NCI-H2081 treated with DMSO at 0.1 percent for 48 hours (cell line): ENCODE measurements around the gene CLIC3.
"Not testable (repeated sequence)": the region's sequence is repeated elsewhere in the genome, so short reads cannot be mapped to it uniquely, and the experiment has no call there.

Experiments
- DNase-seq: peaks from one replicate; lab custom pipeline; 2025; lab: John Stamatoyannopoulos, UW

The CLIC3 gene

GRCh38 chr9:136996361-136997292 is at the start of gene CLIC3:
TSS of gene CLIC3 (minus strand) at chr9:136996568. CDS start at chr9:136996543, 25 bp downstream.
- DNase-seq = no peak

- no peak for DNase-seq
Measured at GRCh38 chr9:137045294-137046087, 49.1 kb upstream of the CLIC3 start.

GRCh38 chr9:137044502-137045177 is 48.3 kb upstream of the CLIC3 start:
- peak; percentile 37 for DNase-seq

GRCh38 chr9:137044037-137044436 is 47.7 kb upstream of the CLIC3 start:
- DNase-seq = no peak

- no peak for DNase-seq
Measured at GRCh38 chr9:137042751-137043727, 46.7 kb upstream of the CLIC3 start.

- no peak for DNase-seq
Measured at GRCh38 chr9:137041124-137041523, 44.8 kb upstream of the CLIC3 start.

- DNase-seq = no peak
Measured at GRCh38 chr9:137040568-137040967, 44.2 kb upstream of the CLIC3 start.

GRCh38 chr9:137039611-137040366 is 43.4 kb upstream of the CLIC3 start:
- no peak for DNase-seq

GRCh38 chr9:137038916-137039315 is 42.5 kb upstream of the CLIC3 start:
- DNase-seq = no peak

GRCh38 chr9:137037483-137037882 is 41.1 kb upstream of the CLIC3 start:
- DNase-seq = no peak

- DNase-seq = no peak
Measured at GRCh38 chr9:137037035-137037434, 40.7 kb upstream of the CLIC3 start.

- DNase-seq = no peak
Measured at GRCh38 chr9:137035937-137036336, 39.6 kb upstream of the CLIC3 start.

- DNase-seq = no peak
Measured at GRCh38 chr9:137035507-137035834, 39.1 kb upstream of the CLIC3 start.

- peak; percentile 31 for DNase-seq
Measured at GRCh38 chr9:137034709-137035506, 38.5 kb upstream of the CLIC3 start.

- DNase-seq = no peak
Measured at GRCh38 chr9:137034039-137034708, 37.8 kb upstream of the CLIC3 start.

GRCh38 chr9:137033481-137033880 is 37.1 kb upstream of the CLIC3 start:
- DNase-seq = not testable (repeated sequence)

- DNase-seq = no peak
Measured at GRCh38 chr9:137032858-137033257, 36.5 kb upstream of the CLIC3 start.

GRCh38 chr9:137031904-137032640 is 35.7 kb upstream of the CLIC3 start, which contains the start of gene FUT7:
TSS of gene FUT7 (minus strand) at chr9:137032088. CDS start at chr9:137031991, 97 bp downstream.
- DNase-seq = no peak
